NCI-H2196 (cell line): ENCODE results near the gene DPH2.

Experiments
- DNase-seq: peaks from one replicate; lab custom pipeline; 2025; ENCODE audit not compliant: unreplicated experiment; lab: John Stamatoyannopoulos, UW

The DPH2 gene, protein sequence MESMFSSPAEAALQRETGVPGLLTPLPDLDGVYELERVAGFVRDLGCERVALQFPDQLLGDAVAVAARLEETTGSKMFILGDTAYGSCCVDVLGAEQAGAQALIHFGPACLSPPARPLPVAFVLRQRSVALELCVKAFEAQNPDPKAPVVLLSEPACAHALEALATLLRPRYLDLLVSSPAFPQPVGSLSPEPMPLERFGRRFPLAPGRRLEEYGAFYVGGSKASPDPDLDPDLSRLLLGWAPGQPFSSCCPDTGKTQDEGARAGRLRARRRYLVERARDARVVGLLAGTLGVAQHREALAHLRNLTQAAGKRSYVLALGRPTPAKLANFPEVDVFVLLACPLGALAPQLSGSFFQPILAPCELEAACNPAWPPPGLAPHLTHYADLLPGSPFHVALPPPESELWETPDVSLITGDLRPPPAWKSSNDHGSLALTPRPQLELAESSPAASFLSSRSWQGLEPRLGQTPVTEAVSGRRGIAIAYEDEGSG

DNA sequence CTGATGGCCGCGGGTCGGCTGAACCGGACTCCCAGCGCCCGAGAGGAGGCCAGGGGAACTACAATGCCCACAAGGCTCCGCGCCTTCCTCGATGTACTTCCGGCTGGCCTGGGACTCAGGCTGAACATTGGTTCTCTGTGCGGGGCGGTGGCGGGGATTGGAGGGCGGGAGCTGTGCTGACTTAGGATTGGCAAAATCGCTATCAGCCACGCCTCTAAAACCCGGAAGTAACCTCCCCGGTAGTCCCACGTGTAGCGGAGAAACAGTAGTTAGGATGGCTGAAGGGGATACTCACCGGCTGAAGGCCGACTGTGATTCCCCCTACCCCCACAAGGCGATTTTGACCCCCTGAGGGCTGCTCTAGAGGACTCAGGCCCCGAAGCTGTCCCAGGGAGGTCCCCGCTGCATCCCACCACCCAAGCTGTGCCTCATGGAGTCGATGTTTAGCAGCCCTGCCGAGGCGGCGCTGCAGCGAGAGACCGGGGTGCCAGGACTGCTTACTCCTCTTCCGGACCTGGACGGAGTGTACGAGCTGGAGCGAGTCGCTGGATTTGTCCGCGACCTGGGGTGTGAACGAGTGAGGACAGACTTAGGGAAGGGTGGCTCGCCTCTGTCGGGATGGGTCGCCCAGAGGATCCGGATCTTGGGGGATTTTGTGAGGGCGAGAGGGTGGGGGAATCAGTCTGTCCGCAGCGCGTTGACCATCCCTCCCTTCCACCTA lies at the start of gene DPH2:
Gene DPH2, plus strand, starts transcription at position 265 of the 721 bp plus-strand sequence. Its CDS starts 166 bp downstream, at position 431.
- DNase-seq = peak; percentile 97

DNA sequence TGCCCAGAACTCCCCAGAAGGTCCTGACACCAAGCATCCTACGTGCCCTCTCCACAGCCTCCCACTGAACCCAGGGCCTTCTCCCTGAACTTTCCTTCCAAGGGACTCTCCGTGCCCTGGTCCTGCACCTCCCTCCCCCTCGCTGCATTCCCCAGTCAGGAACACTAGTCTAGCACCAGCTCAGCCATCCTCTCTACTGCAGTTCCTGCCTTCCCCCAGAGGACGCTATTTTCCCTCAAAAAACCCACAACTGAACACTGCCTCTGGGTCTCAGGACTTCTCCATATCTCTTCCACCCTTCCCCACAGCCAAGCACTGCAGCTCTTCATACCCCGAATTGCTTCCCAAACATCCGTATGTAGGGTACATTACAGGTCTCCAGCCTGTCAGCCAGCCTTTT lies 48.8 kb upstream of the DPH2 start:
- DNase-seq = no peak

DNA sequence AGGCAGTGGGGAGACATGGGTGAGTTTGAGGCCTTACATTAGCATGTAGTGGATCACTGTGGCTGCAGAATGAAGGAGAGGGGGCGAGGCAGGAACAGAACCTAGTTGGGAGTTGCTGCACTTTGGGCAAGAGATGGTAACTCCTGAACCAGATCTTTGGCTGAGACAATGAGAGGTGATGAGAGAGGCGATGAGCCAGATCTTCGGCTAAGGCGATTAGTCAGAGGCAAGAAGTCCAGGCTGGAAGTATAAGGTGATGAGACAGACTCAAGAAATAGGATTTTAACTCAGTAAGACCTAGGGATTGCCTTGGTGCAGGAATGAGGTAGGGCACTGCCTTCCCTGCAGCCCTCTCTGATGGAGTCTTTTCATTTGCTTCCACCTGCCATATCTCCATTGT lies 45.3 kb upstream of the DPH2 start:
- DNase-seq = no peak

DNA sequence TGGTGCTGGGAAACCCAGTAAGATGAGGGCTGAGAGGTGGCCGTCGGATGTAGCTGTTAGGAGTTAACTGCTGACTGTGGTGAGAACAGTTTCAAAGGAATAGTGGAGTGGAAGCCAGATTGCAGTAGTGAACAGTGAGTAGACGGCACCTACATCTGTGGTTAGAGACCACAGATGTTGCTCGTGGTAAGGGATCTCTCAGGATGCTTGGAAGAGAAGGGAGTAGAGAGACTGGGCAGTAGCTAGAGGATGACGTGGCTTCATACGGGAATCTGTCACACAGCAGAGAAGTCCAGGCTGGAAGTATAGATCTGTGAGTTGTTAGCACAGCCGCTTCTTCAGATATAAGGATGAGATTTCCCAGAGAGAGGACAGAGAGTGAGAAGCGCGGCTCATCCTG lies 44.0 kb upstream of the DPH2 start:
- DNase-seq = no peak

DNA sequence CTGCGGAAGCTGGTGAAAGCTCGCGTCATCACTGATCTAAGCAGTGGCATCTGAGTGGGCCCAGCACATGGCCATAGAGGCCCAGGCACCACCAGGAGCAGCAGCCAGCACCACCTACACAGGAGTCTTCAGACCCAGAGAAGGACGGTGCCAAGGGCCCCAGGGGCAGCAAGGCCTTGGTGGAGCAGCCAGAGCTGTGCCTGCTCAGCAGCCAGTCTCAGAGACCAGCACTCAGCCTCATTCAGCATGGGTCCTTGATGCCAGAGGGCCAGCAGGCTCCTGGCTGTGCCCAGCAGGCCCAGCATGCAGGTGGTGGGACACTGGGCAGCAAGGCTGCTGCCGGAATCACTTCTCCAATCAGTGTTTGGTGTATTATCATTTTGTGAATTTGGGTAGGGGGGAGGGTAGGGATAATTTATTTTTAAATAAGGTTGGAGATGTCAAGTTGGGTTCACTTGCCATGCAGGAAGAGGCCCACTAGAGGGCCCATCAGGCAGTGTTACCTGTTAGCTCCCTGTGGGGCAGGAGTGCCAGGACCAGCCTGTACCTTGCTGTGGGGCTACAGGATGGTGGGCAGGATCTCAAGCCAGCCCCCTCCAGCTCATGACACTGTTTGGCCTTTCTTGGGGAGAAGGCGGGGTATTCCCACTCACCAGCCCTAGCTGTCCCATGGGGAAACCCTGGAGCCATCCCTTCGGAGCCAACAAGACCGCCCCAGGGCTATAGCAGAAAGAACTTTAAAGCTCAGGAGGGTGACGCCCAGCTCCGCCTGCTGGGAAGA lies 39.5 kb upstream of the DPH2 start:
- peak; percentile 30 for DNase-seq

DNA sequence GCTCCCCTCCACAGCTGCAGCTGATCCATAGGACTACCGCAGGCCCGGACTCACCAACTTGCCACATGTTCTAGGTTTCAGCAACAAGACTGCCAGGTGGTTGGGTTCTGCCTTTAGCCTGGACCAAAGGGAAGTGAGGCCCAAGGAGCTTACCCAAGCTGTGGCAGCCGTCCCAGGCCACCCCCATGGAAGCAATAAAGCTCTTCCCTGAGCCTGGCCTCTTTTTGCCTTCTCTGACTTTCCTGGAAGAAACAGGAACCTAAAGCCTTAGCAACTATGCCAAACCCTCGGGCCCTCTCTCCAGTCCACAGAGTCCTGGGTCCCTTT lies 38.9 kb upstream of the DPH2 start:
- DNase-seq = no peak

DNA sequence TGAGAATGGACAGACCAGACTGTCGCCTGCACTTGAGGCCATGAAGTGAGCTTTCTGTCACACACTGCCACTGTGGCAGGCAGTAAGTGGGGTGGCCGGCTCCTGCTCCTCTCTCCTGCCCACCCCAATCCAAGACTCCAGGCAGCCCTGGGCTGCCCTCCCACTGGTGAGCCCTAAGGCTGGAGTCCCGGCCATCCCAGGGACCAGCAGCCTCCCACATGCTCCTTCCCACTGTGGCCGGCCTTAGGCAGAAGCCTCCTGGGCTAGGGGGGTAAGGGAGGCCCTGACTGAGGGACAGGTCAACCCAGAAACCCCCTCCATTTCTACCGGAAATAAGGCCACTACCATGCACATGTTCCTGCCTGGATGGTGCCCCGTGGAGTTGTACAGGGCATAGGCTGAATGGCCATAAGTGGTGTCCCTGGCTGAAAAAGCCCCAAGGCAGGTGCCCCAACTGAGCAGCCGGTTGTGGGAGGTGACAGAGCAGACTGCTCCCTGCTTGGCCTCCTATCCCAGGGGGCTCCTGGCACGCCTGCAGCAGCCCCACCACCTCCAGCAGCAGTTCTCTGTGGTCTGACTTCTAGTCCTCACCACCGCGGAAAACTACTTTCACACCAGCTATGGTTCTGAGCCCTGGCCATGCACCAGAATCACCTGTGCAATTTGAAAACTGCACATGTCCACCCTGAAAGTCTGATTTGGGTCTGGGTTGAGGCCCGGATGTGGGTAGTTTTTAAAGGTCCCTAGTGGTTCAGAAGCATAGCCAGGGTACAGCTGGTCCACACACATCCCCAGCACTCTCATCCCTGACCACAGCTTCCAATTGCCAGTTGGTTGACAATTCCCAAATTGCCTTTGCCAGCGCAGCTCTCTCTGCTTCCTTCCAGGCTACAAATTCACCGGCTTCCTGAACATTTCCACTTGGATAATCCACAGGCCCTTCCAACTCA lies 37.8 kb upstream of the DPH2 start:
- no peak for DNase-seq

DNA sequence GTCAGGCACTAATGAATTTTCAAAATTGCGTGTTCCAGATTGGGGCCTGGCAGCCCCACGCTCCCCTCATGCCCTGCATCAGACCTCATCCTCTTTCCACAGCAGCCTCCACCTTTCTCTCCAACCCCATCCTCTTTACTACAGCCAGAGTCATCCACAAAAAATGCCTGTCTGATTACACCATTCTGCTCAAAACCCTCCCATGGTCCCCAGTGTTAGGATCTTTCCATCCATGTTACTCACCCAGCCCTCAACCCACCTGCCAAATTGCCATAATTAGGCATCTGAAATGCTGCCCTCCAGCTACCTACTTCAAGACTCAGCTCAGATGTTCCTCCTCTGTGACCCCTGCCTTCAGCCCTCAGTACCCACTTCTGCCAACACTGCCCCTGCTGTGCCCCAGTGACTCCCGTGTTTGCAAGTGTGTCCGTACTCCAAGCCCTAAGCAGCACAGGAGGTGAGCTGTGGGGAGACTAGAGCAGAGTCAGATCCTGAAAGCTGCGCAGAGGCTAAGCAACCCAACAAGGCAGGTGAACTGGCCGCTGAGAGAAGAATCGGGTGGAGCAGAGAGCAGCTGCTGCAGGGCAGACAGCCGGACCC lies 36.9 kb upstream of the DPH2 start:
- DNase-seq = no peak

DNA sequence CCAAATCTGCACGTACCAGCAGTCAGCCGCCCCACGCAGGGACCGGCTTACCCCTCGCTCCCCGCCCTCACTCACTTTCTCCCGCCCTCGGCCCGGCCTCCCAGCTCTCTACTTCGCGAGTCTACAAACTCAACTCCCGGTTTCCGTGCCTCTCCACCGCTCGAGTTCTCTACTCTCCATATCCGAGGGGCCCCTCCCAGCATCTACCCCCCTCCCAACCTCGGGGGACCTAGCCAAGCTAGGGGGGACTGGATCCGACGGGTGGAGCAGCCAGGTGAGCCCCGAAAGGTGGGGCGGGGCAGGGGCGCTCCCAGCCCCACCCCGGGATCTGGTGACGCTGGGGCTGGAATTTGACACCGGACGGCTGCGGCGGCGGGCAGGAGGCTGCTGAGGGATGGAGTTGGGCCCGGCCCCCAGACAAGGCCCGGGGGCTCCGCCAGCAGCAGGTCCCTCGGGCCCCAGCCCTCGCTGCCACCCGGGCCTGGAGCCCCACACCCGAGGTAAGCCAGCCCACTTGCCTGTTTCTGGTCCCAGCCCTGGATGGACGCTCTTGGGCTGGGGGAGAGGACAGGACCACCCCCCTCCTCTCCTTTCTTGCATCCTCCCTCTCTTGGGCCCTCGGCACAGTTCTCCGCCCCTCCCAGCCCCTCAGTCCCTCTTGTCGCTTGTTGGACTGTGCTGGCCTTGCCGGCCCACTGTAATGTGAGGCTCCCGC lies 36.3 kb upstream of the DPH2 start, which contains the start of gene ARTN:
Gene ARTN, plus strand, starts transcription at position 416 of the 715 bp plus-strand sequence. CDS start 1,856 bp downstream, outside the sequence.
- no peak for DNase-seq

DNA sequence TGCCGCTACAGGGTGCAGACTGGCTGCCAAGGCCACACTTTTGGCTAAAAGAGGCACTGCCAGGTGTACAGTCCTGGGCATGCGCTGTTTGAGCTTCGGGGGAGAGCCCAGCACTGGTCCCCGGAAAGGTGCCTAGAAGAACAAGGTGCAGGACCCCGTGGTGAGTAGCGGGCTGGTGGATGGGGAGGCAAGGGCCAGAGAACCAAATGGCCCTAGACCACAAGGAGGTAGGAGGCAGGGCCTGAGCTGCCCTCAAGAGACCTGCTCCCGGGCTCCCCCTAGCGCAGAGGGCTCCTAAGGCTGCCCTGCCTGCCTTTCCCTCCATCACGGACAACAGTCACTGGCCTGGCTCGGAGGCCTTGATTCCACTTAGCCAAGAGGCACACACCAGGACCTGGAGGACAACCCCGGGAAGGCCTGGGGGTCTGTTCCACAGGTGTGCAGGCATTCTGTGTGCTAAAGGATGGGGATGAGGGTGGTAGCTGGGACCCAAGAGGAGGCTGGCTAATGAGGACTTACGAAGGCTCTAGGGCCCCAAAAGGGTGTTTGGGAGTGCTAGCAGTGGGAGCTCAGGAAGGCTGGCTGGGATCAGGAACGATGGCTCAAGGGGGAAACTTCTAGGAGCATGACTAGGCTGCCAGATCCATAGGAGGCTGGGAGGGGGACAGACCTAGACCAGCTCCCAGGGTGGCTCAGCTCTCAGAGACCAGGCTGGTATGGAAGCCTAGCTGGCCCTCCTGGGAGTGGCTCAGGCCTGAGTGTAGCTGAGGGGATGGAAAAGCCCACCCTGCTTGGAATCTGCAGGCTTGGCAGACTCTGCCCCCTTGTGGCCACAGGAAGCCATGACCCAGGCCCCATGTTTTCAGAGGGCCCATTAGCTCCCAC lies 35.5 kb upstream of the DPH2 start:
- DNase-seq = peak; percentile 63

DNA sequence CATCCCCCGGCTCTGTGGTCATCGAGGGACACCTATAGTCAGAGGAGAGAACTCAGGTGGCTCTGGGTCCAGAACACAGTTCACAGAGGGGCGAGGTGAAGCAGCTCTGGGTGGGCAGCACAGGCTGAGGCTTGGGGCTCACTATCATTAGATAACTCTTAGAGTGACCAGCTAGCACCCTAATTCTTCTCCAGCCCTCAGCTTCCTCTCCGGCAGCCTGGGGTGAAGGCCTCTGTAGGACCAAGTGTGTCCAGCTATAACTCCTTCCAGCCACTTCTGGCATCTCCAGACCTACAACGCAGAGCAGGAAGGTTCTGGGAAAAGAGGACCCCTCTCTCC lies 34.9 kb upstream of the DPH2 start:
- no peak for DNase-seq

DNA sequence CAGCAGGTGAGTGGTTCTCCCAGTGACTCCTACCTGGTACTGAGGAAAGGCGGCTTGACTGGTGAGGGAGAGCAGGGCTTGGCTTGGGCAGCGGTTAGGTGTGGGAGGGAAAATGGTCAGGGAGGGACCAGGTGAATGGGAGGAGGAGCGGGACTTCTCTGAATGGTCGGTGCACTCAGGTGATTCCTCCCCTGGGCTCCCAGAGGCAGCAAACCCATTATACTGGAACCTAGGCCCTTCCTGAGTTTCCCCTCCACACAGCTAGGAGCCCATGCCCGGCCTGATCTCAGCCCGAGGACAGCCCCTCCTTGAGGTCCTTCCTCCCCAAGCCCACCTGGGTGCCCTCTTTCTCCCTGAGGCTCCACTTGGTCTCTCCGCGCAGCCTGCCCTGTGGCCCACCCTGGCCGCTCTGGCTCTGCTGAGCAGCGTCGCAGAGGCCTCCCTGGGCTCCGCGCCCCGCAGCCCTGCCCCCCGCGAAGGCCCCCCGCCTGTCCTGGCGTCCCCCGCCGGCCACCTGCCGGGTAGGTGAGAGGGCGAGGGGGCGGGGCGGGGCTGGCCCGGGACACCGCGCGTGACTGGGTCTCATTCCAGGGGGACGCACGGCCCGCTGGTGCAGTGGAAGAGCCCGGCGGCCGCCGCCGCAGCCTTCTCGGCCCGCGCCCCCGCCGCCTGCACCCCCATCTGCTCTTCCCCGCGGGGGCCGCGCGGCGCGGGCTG lies 33.9 kb upstream of the DPH2 start:
- DNase-seq = peak; percentile 77

DNA sequence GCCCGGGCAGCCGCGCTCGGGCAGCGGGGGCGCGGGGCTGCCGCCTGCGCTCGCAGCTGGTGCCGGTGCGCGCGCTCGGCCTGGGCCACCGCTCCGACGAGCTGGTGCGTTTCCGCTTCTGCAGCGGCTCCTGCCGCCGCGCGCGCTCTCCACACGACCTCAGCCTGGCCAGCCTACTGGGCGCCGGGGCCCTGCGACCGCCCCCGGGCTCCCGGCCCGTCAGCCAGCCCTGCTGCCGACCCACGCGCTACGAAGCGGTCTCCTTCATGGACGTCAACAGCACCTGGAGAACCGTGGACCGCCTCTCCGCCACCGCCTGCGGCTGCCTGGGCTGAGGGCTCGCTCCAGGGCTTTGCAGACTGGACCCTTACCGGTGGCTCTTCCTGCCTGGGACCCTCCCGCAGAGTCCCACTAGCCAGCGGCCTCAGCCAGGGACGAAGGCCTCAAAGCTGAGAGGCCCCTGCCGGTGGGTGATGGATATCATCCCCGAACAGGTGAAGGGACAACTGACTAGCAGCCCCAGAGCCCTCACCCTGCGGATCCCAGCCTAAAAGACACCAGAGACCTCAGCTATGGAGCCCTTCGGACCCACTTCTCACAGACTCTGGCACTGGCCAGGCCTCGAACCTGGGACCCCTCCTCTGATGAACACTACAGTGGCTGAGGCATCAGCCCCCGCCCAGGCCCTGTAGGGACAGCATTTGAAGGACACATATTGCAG lies 33.2 kb upstream of the DPH2 start:
- peak; percentile 44 for DNase-seq

DNA sequence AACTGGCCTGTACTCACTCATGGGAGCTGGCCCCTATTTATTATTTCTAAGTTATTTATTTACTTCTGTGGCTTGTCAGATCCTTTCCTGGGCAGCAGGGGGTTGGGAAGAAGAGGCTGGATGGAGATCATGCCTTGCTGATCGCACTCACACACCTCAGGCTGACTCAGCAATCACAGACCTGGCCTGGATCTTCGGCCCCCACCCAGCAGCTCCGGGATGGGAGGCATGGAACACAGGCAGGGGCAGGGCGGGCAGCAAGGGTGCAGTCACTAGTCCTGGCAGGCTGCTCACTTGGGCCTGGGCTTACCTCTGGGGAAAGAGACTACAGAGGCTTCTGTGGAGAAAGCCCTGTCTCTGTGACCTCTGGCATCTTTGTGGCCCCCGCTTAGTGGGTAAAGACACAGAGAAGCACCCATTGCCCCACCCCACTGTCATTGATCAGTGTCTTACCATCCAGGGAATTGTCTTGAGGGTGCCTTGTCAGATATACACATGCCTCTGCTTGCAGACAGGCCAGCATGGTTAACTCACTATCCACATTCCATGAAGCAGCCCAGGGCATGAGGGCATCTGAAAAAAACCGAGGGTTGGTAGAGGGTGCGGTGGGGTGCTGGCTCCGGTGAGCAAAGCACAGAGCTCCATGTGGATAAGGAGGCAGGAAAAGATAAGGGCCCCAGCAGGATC lies 32.5 kb upstream of the DPH2 start:
- no peak for DNase-seq

DNA sequence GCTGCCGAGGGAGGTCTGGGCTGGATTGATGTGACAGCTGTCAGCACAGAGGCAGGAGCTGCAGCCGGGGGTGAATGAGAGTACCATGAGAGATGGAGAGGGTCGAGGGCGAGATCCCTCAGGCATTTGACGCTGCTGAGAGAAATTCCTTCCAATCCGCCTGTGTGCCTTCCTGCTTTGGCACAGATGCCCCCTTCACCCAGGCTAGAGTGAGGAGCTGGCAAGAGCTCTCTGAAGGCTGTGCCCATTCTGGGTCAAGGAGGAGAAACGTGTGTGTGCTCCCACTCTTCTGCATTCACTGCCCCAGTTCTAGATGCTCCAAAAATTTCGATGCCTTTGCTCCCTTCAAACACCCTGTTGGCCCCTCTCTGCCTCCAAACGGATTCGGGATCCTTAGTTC lies 31.4 kb upstream of the DPH2 start:
- DNase-seq = no peak

DNA sequence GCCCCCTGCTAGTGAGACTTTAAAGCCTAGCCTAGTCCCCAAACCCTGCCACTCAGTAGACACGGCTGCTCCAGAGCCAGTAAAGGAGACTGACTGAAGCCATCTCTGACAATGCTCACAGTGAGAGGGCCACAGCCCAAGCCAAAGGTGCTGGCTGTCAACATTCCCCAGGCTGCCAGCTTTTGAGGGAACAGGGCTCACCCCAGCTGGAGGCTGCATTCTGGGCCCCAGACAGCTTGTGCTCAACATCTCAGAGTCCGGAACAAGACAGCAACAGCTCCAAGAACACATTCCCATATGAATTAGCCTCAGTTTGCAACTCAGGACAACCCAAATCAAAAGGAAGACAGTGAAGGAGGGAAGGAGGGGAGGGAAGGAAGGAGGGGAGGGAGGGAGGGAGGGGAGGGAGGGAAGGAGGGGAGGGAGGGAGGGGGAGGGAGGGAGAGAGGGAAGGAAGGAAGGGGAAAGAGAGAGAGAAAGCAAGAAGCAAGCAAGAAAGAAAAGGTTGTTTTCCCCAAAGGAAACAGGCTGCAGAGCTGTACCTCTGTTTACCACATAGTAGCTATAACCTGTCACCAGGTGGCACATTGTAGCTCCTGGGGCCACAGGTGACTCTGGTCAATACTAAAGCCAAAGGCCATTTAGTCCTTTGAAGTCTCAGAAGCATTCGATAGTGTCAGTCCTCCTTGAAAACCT lies 30.8 kb upstream of the DPH2 start:
- DNase-seq = no peak
